ENCODE measurements around the gene S100A4.

- TF ChIP-seq CTCF (IDR thresholded peaks at IDR 0.05) = no peak
- TF ChIP-seq E2F5 (CRISPR knock-in tag; IDR thresholded peaks at IDR 0.05) = no peak
Observed at GRCh38 chr1:153534925-153535241, 10.7 kb downstream of the S100A4 start.

Measured in WTC11 (cell line).